Pancreas (tissue), 10 donors: ENCODE data around the gene SNX9. TPM values are rescaled to one million over a fixed set of nuclear protein-coding genes. Genes with fewer than 3 reads are reported as not detected.
A peak's percentile ranks its signal among the peaks of the same experiment; 100 is the strongest.

Experiments used
- ATAC-seq, 4 donors: fragments of 200-7000 bp; cut with Tn5 transposase; one replicate each; pipeline versions ENCODE4 v1.8.0 to v1.9.1; 2020; ENCODE audit warnings: mild to moderate bottlenecking in 4 of 4, moderate library complexity in 4 of 4
- DNase-seq, 6 donors: peaks; one replicate each; pipeline ENCODE4 v3.0.0-alpha.2; 2020
- FAIRE-seq: peaks from 2 replicates; lab custom pipeline; 2012; peaks lifted over from hg19 to GRCh38; lab: Jason Lieb, UNC
- H3K27ac ChIP-seq, 4 donors: fragments of 200-600 bp; sonication (generic); 1 replicate in 3 of 4; 2 replicates in 1 of 4; pipeline versions ENCODE4 v1.5.0 to v1.8.0; 2020
- H3K27me3 ChIP-seq, 4 donors: fragments of 200-600 bp; one replicate each; pipeline ENCODE4 v1.8.0; 2021
- H3K36me3 ChIP-seq, 3 donors: fragments of 200-600 bp; sonication (generic) in 1 of 3; one replicate each; pipeline versions ENCODE4 v1.5.0 to v1.8.0; 2020 to 2021
- H3K4me1 ChIP-seq, 3 donors: fragments of 200-600 bp; one replicate each; pipeline ENCODE4 v1.8.0; 2021
- H3K4me3 ChIP-seq, 4 donors: fragments of 200-600 bp; sonication (generic) in 2 of 4; one replicate each; pipeline versions ENCODE4 v1.5.0 to v1.8.0; 2020 to 2021
- H3K9me3 ChIP-seq, 4 donors: fragments of 200-600 bp; one replicate each; pipeline ENCODE4 v1.8.0; 2021
- CTCF ChIP-seq, 4 donors: fragments of 200-600 bp; sonication (generic) in 3 of 4; IDR thresholded peaks; one replicate each; pipeline versions ENCODE4 v1.5.0 to v1.8.0; 2021; ENCODE audit warnings: antibody characterized with exemption in 4 of 4
- WGBS, 2 donors: extraction: QIAGEN DNeasy Blood & Tissue Kit; methylation state at CpG; one replicate each; pipeline ENCODE4 v1.1.7; 2013; 5-methylcytosine and 5-hydroxymethylcytosine counted together
- intact Hi-C, 3 donors: fragments of 100-400 bp; cut with DNase I; formaldehyde crosslinking; loops; one replicate each; pipeline versions ENCODE4 v1.11.1 to v1.14.2; 2022
- polyA plus RNA-seq, 2 donors: library from polyadenylated mRNA; stranded (reverse); fragments of 200-250 nt; gene quantifications; one replicate each; pipeline ENCODE4 v1.2.3, GENCODE V29; 2013
- total RNA-seq, 6 donors: library from RNA; stranded (reverse); fragmentation: NEBNext Ultra II Directional in 4 of 6; extraction: Animal tissue kit (Norgen Biotek cat#: 25700) in 4 of 6; gene quantifications; one replicate each; pipeline versions ENCODE4 v1.2.1 to v1.2.4, GENCODE V29; 2021 to 2023
- donor health status: healthy with polysubstance abuse.
- donor health status: DM: no; HTN: no; CAD: no; lungs with moderate emphysema.
- donor health status: DM: no; HTN: no; CAD: no.
- donor health status: control.
- donor health status: control.
- donor health status: Bipolar disorder and iron deficiency.
- donor health status: DM: yes; HTN: yes; CAD: no.
- donor health status: DM: no; HTN: no; CAD: no.
- donor health status: DM: no; HTN: no; CAD: no.
- donor health status: DM: yes; HTN: yes; CAD: no.

The SNX9 gene
- total and polyA plus RNA-seq, 8 donors: 14.2 to 27.4 (median 16.2) TPM

DNA sequence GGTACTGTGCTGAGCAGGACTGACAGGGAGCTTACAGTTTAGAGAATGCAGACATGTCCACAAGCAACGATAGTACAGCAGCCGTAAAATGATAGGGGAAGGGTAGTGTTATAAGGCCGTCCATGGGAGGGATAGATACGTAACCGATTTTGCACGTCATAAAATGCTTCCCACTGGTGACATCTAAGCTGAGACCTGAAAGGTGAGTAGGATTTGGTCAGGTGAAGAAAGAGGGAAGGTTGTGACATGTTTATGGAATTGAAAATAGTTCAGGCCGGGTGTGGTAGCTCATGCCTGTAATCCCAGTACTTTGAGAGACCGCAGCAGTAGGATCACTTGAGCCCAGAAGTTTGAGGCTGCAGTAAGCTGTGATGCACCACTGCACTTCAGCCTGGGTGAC is 25.6 kb downstream of the SNX9 start:
- FAIRE-seq (no peak), ATAC-seq (peak in 2 of 4 donors; percentile 22 to 26), DNase-seq (no peak)
- peaks cover 0 to 14% (median 10%) of the 10 kb centered on the region in 3 donors for H3K4me1 ChIP-seq
- H3K27me3 ChIP-seq: no peaks in the 10 kb centered on the region
- intact Hi-C loops: no loop called here
- WGBS, 2 donors: 82 to 84% methylated on average over 8 of the region's 8 CpGs
- TF ChIP-seq CTCF (IDR thresholded peaks at IDR 0.05): no peak
- no peaks in the 10 kb centered on the region for H3K36me3 ChIP-seq
- H3K4me3 ChIP-seq: no peak overlapping the region
- no peak overlapping the region for H3K27ac ChIP-seq
- no peaks in the 10 kb centered on the region for H3K9me3 ChIP-seq

DNA sequence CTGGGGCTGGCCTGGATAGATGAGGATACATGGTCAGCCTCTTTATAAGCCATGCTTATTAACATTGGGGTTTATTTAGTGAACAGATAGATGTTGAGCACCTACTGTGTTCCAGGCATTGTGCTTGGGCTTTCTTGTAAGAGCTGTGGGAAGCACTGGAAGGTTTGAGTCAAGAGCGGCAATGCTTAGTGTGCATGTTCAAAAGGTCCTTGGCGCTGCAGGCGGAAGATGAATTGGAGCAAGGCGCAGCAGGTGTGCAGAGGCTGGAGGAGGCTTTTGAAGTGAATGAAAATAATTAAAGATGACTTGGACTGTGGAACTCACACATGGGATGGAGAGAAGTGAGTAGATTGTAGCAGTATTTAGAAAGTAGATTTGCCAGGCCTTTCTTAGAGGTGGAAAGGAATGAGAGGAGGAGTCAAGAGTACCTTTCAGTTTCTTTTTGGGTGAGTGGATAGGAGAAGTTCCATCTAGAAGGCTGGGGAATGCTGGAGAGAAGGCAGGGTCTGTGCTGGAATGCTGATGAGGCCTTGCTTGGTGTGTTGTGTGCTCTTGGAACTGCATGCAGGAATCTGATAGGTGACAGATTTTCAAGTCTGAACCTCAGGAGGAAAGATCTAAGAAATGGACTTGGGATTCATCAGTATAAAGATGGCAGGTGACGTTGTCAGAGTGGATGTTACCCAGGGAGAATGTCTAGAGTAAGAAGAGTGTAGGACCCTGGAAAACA is 26.4 kb downstream of the SNX9 start:
- no peak for TF ChIP-seq CTCF (IDR thresholded peaks at IDR 0.05)
- Histone ChIP-seq H3K27ac (no peak overlapping the region), H3K4me1 (peaks cover 0 to 14% (median 10%) of the 10 kb centered on the region in 3 donors), H3K4me3 (no peak overlapping the region), H3K9me3 (no peaks in the 10 kb centered on the region), H3K36me3 (no peaks in the 10 kb centered on the region), H3K27me3 (no peaks in the 10 kb centered on the region)
- intact Hi-C loops: no loop called here
- no peak for FAIRE-seq
- WGBS, 2 donors: 97 to 99% methylated on average over 5 of the region's 5 CpGs
- no peak for DNase-seq
- peak in 2 of 4 donors; percentile 24 to 39 for ATAC-seq

DNA sequence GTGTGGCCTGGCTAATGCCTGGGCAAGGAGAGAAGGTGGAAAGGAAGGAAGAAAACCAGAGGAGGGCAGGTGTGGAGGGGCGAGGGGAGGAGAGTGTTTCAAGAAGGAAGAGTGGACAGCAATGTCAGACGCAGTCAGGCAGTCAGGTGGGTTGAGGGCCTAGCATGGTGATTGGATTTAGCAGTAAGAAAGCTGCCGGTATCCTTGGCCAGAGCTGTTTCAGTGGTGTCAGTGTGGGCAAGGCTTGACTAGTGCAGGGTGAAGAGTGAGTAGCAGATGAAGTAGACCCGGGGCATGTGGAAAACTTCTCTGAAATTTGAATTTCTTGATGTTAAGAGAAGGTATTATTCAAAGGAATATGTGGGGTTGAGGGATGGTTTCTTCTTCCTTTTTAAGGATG is 27.0 kb downstream of the SNX9 start:
- no peak overlapping the region for H3K27ac ChIP-seq
- no peak for TF ChIP-seq CTCF (IDR thresholded peaks at IDR 0.05)
- no peaks in the 10 kb centered on the region for H3K9me3 ChIP-seq
- FAIRE-seq: no peak
- intact Hi-C loops: no loop called here
- H3K4me1 ChIP-seq: peaks cover 0 to 14% (median 10%) of the 10 kb centered on the region in 3 donors
- no peaks in the 10 kb centered on the region for H3K36me3 ChIP-seq
- ATAC-seq: peak in 2 of 4 donors; percentile 27 to 29
- H3K4me3 ChIP-seq: no peak overlapping the region
- H3K27me3 ChIP-seq: no peaks in the 10 kb centered on the region
- 85 to 86% methylated on average over 4 of the region's 4 CpGs for WGBS, 2 donors
- no peak for DNase-seq

DNA sequence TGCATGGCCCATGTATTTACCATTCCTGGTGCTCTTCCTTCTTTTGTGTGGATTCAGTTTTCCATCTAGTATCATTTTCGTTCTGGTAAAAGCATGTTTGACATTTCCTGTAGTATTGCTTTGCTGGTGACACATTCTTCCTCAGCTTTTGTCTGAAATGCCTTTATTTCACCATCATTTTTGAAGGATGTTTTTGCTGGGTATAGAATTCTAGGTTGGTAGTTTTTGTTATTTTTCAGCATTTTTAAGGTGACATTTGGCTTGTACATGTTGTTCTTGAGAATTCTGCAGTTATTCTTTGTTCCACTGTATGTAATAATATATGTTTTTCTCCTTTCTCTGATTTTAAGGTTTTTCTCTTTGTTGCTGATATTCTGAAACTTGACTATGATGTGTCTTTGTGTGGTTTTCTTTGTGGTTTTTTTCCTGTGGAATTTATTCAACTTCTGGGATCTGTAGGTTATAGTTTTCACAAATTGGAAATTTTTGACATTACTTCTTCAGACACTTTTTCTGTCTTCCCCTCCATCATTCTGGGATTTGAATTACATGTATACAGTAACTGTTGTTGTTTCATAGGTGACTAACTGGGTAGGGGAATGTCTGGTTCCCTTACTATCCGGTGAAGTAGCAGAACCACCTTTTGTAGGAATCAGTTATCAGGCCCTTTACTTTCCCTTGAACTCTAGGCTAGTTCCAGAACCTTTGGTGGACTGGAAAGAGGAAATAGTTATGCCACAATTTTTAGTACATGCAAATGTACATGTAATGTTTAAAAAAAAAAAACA is 30.2 kb downstream of the SNX9 start:
- no peak overlapping the region for H3K27ac ChIP-seq
- no peak overlapping the region for H3K4me3 ChIP-seq
- no peaks in the 10 kb centered on the region for H3K36me3 ChIP-seq
- 94 to 96% methylated on average over 2 of the region's 2 CpGs for WGBS, 2 donors
- H3K27me3 ChIP-seq: no peaks in the 10 kb centered on the region
- FAIRE-seq (no peak), ATAC-seq (no peak), DNase-seq (no peak)
- TF ChIP-seq CTCF (IDR thresholded peaks at IDR 0.05): no peak
- no peaks in the 10 kb centered on the region for H3K9me3 ChIP-seq
- peaks cover 0 to 2% (median 0%) of the 10 kb centered on the region in 3 donors for H3K4me1 ChIP-seq
- intact Hi-C loops: no loop called here
